Stimulated activated CD4-positive, alpha-beta T cell treated with anti-CD3 and anti-CD28 coated beads, Interleukin-4, amount 100 ng/mL, for 48 hours (primary cell): ENCODE measurements around the gene PHAF1.

Source experiments
- DNase-seq, 2 donors: peaks; one replicate each; pipeline ENCODE4 v3.0.0-alpha.2; 2020; ENCODE audit warnings: low read depth in 2 of 2

PHAF1 gene

DNA sequence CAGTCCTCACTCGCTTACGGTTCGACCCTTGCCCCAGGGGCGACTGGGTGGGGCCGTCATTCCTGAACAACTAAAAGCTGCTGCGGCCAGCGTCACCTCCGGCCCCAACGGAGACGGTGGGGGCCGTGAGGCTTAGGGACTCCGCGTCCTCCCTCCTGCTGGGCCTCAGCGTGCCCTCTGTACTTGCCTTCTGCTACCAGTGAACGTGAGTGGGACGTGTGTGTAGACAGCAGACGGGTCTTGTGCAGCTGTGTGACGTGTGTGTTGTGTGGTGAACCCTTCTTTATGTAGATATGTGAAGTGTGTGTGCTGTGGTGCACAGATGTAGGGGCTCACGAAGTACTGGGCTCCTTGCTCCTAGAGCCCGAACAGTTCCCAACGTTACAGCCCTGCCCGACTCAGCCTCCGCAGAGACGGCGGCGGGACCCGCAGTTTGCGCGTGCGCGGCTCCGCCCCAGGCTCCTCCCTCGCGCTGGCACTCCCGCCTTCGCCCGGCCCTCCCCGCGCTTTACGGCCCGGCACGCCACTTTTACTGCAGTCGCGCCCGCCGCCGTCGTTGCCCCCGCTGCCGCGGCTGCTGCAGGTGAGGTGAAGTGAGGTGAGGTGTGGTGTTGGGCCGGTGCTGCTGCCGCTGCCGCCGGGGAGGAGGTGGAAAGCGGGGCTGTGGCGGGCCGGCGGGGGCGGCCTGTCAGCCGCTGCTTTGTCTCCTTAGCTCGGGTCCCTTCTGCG lies at the start of gene PHAF1:
Gene PHAF1 (plus strand): TSS at position 535 of the 729 bp plus-strand sequence. CDS start 235 bp downstream, outside the sequence.
- DNase-seq: peak; percentile 93 to 97

DNA sequence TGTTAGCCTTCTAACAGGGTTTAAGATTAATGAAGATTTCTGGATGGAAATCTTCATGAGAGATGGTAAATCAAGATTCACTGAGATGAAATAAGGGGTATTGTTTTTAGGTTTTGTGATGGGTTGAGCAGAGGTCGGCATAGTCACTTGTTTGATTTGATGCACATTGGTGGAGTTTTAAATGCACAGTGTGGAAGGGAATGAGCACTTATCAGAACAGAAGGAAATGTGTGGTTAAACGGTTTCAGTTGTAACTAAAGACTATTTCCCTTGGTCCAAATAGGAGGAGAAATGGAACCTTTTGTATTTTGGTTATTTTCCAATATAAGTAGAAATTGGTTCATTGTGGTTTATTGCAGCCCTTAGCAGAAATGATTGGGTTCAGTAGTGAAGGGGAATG lies 46.7 kb upstream of the PHAF1 start:
- no peak for DNase-seq

DNA sequence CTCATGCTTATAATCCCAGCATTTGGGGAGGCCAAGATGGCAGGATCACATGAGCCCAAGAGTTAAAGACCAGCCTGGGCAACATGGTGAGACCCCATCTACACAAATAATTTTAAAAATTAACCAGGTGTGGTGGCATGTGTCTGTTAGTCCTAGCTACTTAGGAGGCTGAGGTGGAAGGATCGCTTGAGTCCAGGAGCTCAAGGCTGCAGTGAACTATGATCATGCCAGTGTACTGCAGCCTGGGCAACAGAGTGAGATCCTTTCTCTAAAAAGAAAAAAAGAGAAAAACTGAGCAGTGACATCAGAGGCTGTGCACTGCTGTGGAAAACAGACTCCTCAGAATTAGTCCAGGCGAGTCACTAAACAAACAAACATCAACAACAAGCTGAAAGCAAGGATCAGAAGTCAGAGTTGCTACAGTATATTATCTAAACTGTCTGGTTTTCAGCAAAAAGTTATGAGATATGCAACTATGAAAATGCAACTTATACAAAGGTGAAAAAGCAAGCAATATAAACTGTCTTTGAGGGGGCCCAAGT lies 41.5 kb upstream of the PHAF1 start:
- DNase-seq: no peak

DNA sequence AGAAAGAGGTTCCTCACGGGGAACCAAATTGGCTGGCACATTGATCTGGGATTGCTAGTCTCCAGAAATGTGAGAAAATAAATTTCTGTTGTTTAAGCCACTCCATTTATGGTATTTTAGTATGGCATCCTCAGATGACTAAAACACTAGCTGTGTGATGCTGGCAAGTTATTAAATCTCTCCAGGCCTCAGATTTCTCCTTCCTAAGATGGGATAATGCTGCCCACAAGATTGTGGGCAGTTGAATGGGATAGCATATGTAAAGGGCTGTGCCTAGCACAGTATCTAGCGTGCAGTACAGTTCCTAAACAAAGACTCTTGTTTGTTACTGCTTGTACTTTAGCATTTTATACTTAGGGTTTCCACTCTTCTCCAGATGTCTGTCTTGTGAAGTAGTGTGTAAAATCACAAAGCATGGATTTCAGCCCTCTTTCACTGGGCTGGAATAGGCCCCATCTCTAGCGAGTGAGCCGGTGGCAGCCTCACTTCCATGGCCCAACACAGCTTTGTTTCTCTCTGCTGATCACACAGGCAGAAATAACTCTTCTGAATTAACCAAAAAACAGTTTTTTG lies 38.2 kb upstream of the PHAF1 start:
- no peak for DNase-seq

DNA sequence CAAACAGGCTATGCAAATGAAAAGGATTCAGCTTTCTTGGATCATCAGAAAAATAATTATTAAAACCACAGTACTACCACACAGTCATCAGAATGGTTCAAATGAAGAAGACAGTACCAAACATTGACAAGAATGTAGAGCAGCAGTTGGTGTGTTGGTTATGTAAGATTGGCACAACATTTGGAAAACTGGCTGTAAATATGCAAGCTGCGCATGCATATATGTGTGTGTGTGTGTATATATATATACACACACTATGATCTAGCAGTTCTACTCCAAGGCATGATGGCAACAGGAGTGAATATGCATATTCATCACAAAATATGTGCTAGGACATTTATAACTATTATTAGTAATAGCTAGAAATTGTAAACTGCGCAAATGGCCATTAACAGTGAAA lies 34.4 kb upstream of the PHAF1 start:
- no peak for DNase-seq

DNA sequence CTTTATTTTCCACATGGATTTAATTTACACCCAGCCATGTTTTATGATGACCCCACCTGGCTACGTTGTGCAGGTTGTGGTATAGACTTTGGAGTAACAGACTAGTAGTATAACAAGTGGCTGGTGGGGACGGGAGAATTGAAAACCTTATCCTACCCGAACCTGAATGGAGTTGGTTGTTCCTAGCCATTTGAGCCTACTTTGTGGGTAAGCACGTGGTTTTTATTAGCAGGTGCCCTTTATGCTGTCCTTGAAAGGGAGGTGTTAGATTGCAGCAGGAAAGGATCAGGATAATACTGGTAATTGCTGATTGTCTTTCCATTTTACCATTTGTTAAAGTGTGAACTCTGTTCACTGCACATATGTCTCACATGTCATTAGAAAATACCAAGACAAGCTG lies 31.9 kb upstream of the PHAF1 start:
- DNase-seq: no peak

DNA sequence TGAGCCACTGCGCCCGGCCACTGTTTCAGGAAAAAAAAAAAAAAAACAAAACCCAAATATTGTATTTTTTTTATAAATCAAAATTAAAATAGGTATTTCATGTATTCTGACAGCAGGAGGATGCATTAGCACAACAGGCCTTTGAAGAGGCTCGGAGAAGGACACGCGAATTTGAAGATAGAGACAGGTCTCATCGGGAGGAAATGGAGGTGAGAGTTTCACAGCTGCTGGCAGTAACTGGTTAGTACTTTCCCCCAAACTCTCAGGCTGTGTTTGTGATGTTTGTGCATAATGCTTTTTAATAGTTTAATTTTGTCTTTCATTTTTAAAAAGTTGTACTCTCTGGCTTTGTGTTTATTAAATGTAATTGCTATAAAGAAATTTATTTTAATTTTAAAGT lies 27.6 kb upstream of the PHAF1 start:
- DNase-seq: no peak

DNA sequence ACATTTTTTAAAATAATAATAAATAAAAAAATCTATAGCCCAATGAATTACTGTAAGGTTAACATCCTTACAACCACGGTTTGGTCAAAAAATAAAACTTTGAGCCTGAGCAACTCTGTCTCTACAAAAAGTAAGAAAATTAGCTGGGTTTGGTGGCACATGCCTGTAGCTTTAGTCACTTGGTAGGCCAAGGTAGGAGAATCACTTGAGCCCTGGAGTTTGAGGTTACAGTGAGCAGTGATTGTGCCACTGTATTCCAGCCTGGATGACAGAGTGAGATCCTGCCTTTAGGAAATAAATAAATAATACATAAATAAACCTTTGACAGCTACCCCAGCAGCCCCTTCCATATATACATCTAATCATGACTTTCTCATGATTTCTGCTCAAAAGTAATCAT lies 26.9 kb upstream of the PHAF1 start:
- DNase-seq: no peak

DNA sequence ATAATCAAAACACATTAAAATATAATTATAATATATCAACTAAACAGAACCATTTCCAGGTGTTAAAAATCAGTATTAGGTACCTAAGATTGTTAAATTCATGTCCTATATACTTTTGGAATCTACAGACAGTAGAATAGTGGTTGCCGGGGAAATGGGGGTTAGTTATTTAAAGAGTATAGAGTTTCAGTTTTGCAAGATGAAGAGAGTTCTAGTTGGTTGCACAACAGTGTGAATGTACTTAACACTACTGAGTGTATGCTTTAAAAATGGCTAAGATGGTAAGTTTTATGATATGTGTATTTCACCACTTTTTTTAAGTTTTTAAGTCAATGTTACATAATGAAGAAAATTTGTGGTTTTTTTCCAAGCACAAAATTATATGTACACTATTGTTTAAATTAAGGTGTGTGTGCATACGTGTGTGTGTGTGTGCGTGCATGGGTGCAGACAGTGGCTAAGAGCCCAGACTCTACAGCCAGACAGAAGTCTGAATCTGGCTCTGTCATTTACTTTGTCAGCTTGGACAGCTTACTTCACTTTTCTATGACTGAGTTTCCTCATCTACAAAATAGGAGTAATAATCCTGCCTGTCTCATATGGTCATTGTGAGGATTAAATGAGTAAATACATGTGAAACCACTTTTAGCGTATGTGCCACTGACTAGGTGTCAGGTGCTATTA lies 25.3 kb upstream of the PHAF1 start:
- no peak for DNase-seq

DNA sequence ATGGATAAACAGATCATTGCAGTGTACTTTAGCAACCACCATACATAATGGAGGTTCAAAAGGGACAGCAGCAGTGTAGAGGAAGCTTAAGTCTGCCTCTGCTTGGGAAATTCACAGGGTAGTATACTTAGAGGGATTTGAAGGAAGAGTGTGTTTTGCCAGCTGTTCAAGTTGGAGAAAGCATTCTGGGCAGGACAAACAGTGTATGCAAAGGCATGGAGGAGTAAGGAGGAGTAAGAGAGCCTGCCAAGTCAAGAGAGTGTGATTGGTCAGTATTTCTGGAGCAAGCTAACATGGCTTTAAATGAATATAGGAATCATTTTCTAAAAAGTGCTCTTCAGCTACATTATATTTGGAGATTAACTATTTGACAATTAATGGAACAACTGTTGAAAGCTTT lies 22.9 kb upstream of the PHAF1 start:
- DNase-seq: no peak

DNA sequence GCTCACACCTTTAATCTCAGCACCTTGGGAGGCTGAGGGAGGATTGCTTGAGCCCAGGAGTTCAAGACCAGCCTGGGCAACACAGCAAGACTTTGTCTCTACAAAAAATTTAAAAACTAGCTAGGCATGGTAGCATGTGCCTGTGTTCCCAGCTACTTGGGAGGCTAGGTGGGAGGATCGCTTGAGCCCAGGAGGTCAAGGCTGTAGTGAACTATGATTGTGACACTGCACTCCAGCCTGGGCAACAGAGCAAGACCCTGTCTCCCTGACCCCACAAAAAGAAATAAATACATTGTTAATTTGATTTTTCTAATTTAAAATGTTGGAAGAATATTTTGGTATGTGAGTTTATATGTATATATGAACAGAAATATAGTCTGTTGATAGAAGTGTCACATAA lies 22.4 kb upstream of the PHAF1 start:
- DNase-seq: no peak

DNA sequence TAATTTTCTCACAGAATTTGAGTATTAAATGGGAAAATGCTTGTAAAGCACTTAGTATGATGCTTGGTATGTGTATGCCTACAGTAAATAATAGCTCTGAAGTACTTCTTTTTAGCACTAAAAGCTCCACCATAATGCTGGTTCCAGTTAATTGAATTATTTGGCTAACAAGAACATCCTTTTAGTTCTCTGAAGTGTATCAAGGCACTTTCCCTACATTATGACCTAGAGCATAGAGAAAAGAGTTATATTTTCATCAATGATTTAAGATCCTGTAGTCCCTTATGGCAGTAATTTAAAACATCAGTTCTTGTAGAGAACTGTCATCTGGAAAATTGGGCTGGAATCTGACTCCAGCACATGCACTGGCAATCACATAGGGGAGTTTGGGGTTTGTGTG lies 21.9 kb upstream of the PHAF1 start:
- no peak for DNase-seq

DNA sequence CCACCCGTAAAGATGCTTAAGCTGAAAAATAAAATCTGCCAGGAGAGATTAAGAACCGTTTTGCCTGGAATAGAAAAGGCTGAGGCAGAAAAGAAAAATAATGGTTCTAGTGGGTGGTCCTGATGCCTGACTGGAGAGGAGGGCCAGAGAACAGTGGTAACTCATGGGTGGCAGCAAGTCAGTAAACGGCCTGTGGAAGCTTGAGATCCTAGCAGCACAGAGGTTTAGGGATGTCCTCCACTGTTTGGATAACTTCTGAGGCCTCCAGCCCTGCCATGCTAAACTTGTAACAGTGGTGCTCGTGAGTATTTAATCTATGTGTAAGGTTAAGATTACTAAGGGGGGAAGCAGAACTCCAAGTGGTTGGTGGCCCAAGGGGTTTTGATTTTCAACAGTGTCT lies 21.2 kb upstream of the PHAF1 start:
- DNase-seq: no peak

DNA sequence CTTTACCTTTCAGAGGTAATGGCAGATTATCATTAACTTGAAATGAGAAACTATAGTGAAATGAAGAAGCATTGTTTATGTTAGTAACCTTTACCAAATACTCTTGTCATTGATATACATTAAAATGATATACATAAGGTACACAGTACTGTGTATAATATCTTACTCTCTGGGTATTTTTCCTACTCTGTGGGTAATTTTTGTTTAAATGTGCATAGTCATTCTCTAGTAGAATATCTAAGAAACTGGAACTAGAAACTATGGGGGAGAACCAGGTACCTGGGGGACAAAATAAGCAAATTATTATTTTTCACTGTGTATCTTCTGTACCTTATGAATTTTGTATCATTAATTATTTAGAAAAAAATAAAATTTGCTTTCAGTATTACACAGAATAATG lies 20.6 kb upstream of the PHAF1 start:
- no peak for DNase-seq

DNA sequence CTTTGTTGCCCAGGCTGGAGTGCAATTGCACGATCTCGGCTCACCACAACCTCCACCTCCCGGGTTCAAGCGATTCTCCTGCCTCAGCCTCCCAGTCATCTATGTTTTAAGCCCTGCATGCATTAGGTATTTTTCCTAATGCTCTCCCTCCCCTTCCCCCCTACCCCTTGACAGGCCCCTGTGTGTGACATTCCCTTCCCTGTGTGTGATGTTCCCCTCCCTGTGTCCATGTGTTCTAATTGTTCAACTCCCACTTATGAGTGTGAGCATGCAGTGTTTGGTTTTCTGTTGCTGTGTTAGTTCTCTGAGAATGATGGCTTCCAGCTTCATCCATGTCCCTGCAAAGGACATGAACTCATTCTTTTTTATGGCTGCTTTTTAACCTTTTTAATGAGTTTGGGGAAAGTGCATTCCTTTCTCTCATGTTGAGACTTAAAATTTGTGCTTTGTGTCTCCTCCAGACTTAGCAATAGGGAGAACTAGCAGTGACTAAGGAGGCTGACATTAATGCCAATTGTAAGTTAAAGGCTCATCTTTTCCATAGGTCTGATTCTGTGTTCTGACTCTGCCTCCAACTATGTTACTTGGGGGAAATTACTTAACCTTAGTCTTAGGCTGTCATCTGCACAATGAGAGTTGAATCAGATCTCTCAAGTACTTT lies 17.7 kb upstream of the PHAF1 start:
- no peak for DNase-seq

DNA sequence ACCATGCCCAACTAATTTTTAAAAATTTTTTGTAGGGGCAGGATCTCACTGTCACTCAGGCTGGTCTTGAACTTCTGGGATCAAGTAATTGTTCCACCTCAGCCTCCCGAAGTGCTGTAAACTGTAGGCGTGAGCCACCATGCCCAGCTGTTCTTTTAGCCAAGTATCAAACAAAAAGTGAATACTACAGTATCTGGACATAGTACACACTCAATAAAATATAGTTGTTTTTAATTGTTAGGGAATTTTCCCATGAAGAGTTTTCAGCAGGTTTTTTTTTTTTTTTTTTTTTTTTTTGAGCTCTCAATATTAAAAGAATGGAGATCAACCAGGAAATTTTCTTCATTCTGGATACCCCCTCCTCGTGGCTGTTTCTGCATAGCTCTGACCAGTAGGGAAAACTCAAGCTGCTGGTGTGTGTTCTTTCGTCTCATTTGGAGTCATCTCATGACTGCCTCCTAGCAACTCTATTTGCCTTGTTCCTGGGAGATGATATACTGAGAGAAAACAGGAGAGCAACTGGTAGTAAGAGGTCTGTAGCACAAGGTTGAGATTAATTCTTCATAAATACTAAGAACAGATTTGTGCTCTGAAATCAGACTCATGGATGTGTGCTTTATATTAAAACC lies 16.5 kb upstream of the PHAF1 start:
- no peak for DNase-seq

DNA sequence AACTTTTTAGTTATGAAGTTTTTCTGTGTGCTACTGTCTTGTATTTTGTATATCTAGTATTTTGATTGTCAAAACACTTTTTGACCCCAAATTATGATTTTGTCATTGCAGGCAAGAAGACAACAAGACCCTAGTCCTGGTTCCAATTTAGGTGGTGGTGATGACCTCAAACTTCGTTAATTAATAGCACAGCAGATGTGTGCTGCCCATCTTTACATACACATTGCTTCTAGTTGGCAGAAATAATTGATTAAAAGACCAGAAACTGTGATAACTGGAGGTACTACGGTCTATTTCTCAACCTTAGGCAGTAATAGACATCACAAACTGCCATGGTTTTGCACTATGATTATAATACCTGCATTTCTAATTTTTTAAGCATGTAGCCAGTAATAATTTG lies 11.1 kb upstream of the PHAF1 start:
- DNase-seq: no peak

DNA sequence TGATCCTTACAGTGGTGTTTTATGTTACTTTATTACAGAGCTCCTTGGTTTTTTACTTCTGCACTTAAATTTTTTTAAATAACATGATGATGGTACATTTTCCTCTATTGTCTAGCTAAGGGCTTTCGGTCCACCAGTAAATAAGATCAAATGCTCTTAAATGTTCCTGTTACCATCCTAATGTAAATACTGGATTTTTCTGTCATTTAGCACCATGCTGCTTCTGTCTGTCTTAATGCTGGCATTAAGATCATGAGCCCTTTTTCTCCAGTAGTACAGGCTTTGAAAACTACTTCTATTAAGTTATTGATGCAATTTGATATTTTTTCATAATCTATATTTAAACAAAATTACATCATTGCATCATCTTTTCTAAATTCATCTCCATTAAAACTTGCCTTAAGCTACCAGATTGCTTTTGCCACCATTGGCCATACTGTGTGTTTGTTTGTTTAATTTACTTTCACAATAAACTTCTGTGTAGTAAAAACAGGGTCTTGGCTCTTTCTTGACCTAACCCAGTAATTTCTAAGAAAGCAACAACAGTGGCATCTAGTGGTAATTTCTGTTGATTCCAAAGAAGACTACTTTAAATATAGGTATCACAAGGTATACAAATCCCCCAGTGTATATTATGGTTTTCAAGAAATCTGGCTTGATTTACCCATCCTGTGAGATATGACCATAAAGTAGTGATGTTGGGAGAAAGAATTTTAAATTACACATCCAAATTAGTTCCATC lies 9.0 kb upstream of the PHAF1 start:
- no peak for DNase-seq

DNA sequence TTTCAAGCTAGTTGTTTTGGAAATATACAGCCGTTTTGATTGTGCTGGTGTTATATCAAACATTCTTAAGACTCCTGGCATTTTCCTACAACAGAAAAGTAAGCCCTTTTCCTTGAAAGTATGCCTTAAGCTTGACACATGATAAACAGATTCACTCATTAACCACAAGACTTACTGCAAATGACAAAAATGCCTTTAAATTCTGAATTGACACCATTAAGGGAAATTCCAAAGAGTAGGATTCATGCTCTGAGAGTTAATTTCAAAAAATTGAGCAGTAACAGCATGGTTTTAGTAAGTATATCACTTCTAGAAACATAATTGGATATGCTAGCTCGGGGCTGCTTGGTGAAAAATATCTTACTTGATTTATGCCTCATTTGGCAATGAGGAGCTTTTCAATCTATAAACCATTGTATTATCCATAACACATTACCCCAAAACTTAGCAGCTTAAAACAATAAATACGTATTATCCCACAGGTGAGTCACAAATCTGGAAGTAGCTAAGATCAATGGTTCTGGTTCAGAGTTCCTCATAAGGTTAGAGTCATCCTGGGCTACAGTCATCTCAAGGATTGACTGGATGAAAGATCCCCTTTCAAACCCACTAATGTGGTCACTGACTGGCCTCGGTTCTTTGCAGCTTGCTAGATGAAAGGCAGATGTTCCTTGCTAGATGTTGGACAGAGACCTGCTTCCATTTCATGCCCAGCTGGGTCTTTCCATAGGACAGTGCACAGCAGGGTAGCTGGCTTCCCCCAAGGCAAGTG lies 8.2 kb upstream of the PHAF1 start:
- peak in 1 of 2 donors; percentile 7 for DNase-seq

DNA sequence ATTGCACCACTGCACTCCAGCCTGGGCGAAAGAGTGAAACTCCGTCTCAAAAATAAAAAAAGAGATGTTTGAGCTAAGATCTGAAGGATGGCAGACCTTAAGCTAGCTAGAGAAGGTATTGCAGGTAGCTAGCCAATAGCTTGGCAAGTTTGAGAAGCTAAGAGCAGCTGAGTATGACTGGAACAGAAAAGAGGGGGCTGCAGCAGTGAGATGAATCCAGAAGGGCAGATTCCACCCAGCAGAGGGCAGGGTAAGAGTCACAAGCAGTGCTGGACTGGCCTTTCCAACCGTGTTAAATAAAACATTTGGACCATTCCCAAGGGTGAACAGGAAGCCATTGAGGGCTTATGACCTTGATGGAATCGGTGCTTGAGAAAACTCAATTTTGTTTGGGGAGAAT lies 5.7 kb upstream of the PHAF1 start:
- no peak for DNase-seq

DNA sequence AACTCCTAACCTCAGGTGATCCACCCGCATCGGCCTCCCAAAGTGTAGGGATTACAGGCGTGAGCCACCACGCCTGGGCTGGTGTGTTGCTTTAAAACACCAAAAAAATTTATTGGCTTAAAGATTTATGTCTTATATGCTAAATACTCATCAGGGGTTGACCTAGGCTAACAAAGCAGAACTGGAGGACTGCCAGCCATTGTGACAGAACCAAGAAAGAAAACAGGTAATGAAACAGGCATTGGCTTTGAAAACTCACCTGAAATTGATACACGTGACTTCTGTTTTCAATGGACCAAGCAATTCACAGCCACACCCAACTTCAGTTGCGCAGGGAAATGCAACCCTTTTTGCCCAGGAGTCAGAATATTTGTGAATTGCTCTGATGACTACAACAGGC lies 4.9 kb upstream of the PHAF1 start:
- DNase-seq: no peak
